GF-D8 (cell line): ENCODE results near the gene RTN4R.
"Not testable (repeated sequence)": the region's sequence is repeated elsewhere in the genome, so short reads cannot be mapped to it uniquely, and the experiment has no call there.

ENCODE experiments used
- DNase-seq: peaks from one replicate; lab custom pipeline; 2025; lab: John Stamatoyannopoulos, UW

RTN4R gene

GRCh38 chr22:20305894-20306645, 38.0 kb upstream of the RTN4R start:
- no peak for DNase-seq

- not testable (repeated sequence) for DNase-seq
Measured at GRCh38 chr22:20305230-20305893, 37.2 kb upstream of the RTN4R start.

- DNase-seq, result no peak
Measured at GRCh38 chr22:20304646-20305045, 36.5 kb upstream of the RTN4R start.

GRCh38 chr22:20303229-20303534, 35.1 kb upstream of the RTN4R start:
- DNase-seq, result not testable (repeated sequence)

DNA sequence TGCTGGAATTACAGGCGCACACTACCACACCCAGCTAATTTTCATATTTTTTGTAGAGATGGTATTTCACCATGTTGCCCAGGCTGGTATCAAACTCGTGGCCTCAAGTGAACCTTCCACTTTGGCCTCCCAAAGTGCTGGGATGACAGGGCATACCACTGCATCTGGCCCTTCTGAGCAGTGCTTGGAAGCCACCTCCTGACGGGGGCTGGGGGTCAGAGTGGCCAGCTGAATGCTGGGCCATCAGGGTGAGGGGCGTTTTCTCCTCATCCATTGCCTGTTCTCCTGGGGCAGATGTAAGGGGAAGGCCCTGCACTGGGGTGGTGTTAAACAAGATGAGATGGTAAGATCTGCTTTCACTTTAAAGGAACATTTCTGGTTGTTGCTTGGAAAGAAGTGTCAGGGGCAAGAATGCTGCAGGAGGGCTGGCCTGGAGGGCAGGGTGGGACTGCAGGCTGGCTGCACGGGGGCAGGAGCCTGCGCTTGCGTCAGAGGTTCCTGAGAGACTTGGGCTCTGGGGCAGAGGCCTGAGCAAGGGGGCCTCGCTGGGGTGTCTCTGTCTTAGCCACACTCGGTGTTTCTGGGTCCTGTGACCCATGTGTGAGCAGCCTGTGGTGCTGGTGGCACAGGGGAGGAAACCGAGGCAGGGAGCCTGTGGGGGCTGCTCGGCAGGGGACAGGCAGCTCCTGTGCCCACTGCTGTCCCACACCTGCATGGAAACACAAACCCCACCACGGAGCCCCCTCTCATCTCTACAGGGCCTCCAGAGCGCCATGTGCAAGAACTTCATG, 34.5 kb upstream of the RTN4R start:
- DNase-seq, result no peak

- no peak for DNase-seq
Measured at GRCh38 chr22:20299746-20300136, 31.6 kb upstream of the RTN4R start.

GRCh38 chr22:20298803-20299745, 31.0 kb upstream of the RTN4R start:
- no peak for DNase-seq

GRCh38 chr22:20298110-20298802, 30.1 kb upstream of the RTN4R start:
- DNase-seq, result no peak

DNA sequence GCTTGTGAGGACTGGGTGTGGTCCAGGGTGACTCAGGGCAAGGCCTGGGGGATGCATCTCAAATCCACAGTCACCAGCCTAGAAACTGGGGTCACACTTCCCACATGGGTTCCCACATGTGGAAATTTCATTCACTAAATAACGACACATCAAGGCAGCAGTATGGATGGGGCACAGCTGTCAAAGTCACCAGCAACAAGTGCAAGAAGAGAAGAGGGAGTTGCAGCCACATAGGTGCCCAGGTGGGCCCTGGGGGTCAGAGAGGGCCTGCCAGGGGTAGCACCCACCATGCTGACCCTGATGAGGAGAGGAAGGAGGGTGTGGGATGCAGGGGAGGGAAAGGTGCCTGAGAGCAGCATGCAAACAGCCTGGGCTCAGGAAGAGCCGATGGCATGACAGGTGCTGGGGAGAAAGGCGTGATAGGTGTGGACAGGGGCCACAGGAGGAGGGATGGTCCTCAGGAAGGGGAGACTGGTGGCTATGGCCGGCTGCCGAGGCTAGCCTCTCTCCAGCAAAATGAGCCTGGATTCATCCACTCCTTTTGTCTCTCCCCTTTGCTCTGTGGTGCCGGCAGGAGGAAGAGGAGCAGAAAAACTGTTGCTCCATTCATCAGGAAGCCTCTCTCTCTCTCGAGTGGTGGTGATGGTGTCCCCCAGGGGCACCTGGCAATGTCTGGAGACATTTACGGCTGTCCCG, 29.4 kb upstream of the RTN4R start:
- DNase-seq, result no peak

GRCh38 chr22:20296598-20296997, 28.5 kb upstream of the RTN4R start:
- DNase-seq, result no peak

- DNase-seq, result no peak
Measured at GRCh38 chr22:20295262-20296064, 27.3 kb upstream of the RTN4R start.

DNA sequence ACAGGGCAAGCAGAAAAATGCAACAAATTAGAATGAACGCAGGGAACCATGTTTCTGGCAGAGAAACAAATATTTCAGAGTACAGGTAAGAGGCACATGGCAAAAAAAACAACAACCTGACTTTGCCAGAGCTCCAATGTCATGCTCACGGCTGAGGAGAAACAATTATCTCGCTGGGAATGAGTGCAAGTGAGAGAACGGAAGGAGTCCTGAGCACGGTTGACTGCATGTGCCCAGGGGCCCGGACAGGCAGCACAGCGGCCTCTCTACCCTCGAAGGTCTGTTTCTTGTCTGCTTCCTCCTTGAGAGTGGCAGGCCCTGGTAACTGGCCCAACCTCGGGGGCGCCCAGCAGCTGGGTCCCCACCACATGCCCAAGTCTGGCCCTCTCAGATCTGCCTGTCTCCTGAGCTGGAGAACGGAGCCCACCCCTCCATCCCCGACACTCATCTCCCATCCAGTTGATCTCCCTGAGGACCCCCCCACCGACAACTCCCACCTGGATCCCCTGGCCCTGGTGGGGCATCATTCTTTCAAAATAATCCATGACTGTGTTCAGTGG, 24.6 kb upstream of the RTN4R start:
- no peak for DNase-seq

GRCh38 chr22:20292108-20292507, 24.0 kb upstream of the RTN4R start:
- no peak for DNase-seq

DNA sequence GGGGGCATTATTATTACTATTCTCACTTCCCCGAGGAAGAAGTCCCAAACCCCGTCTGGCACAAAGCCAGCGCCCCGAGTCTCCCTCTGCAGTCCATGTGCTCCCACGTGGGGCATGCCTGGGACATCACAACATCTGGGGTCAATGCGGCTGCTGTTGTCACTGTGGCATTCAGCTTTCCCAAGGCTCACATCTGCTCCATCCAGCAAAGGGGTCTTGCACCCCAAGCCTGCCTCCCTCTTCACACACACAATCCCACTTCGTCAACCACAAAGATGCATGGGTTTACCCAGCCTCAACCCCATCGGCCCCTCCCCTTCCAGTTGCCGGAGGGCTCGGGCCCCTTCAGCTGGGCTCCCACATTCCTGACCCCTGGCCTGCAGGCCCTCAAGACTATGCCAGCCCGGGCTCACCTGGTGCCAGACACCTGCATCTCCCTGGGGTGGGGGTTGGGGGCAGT, 23.5 kb upstream of the RTN4R start:
- DNase-seq, result no peak

DNA sequence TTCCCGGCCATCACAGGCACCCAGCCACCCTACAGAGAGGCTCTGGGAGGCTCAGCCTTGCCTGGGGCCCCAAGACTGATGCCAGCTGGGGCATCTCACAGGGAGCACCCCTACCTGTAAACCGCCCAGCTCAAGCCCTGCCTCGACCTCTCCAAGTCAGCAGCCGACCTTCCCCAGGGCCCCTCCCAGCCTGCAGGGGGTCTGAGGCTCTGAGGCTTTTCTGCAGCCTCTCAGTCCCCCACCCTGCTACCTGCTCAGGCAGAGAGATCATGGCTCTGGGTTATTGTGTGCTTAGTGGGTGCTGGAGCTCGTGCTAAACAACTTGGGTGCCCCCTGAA, 23.1 kb upstream of the RTN4R start:
- DNase-seq, result no peak

GRCh38 chr22:20290578-20291248, 22.6 kb upstream of the RTN4R start:
- DNase-seq, result no peak

- no peak for DNase-seq
Measured at GRCh38 chr22:20290045-20290392, 21.9 kb upstream of the RTN4R start.

DNA sequence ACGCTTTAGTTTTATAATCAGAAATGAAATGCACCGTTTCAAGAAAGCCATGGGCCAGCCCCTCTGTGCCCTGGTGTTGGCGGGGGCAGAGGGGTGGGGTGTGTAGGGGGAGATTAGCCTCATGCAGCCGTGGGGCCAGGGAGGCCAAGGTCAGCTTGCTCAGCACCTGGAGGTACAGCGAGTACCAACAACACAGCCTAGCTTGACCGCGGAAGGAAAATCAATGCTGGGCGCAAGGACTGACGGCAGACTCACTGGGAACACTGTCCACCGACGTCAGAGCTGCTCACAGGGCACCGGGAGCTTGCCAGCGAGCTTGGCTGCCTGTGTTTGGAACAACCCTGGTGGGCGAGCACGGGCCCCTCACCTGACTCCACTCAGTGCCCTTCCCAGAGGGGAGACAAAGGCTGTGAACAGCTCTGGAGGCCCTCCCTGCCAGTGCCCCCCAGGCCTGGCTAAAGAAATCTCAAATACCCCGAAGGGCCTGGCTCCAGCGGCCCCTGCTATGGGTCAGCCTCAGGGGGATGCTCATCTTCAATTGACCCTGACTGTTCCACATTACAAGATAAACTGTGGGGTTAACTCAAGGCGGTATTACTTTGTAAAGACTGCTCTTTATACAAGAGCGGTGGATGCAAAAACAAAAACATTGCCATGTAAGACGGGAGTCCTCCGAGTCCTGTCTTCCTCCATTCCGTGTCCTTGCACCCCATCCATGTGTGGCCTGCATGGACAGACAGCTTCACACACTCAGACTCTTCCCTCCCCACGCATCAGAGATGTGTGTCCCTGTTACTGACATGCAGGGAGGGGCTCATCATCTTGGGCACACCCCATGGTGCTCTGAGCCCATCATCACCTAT, 21.3 kb upstream of the RTN4R start:
- DNase-seq, result not testable (repeated sequence)
